HEK293 (cell line): Measurements from ENCODE around the gene P2RX1.

ENCODE experiments used
- CTCF ChIP-seq: fragments of 450-650 bp; formaldehyde crosslinking; IDR thresholded peaks from 2 replicates; pipeline ENCODE4 v1.5.1; 2016; ENCODE audit warnings: missing biosample characterization, missing genetic modification characterization
- RBAK ChIP-seq: fragments of 450-650 bp; formaldehyde crosslinking; IDR thresholded peaks from 2 replicates; pipeline ENCODE4 v1.5.1; 2016; ENCODE audit warnings: missing biosample characterization, missing genetic modification characterization
- REPIN1 ChIP-seq: fragments of 450-650 bp; formaldehyde crosslinking; IDR thresholded peaks from 2 replicates; pipeline ENCODE4 v1.5.1; 2017; ENCODE audit warnings: missing biosample characterization, missing genetic modification characterization, low read depth
- ZNF121 ChIP-seq: fragments of 450-650 bp; formaldehyde crosslinking; IDR thresholded peaks from 2 replicates; pipeline ENCODE4 v1.5.1; 2016; ENCODE audit warnings: missing biosample characterization, missing genetic modification characterization
- ZNF24 ChIP-seq: fragments of 450-650 bp; formaldehyde crosslinking; IDR thresholded peaks from 2 replicates; pipeline ENCODE4 v1.5.1; 2016; ENCODE audit warnings: missing biosample characterization, missing genetic modification characterization
- ZNF580 ChIP-seq: fragments of 450-650 bp; formaldehyde crosslinking; IDR thresholded peaks from 2 replicates; pipeline ENCODE4 v1.5.1; 2016; ENCODE audit warnings: missing biosample characterization, missing genetic modification characterization
- TF ChIP-seq, protein P1 (sequence below): fragments of 450-650 bp; formaldehyde crosslinking; IDR thresholded peaks from 2 replicates; pipeline ENCODE4 v1.5.1; 2016; ENCODE audit warnings: missing biosample characterization, missing genetic modification characterization

GRCh38 chr17:3914312-3914670, 2.0 kb downstream of the P2RX1 start:
- TF ChIP-seq CTCF (tag by site-specific recombination) (no peak), ZNF580 (no peak), REPIN1 (tag by site-specific recombination) (no peak), RBAK (tag by site-specific recombination) (no peak), ZNF121 (no peak), ZNF24 (tag by site-specific recombination) (no peak)
- TF ChIP-seq, protein P1, sequence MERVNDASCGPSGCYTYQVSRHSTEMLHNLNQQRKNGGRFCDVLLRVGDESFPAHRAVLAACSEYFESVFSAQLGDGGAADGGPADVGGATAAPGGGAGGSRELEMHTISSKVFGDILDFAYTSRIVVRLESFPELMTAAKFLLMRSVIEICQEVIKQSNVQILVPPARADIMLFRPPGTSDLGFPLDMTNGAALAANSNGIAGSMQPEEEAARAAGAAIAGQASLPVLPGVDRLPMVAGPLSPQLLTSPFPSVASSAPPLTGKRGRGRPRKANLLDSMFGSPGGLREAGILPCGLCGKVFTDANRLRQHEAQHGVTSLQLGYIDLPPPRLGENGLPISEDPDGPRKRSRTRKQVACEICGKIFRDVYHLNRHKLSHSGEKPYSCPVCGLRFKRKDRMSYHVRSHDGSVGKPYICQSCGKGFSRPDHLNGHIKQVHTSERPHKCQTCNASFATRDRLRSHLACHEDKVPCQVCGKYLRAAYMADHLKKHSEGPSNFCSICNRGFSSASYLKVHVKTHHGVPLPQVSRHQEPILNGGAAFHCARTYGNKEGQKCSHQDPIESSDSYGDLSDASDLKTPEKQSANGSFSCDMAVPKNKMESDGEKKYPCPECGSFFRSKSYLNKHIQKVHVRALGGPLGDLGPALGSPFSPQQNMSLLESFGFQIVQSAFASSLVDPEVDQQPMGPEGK = no peak
